HepG2 (cell line): ENCODE data around the gene NBPF1. TPM values are rescaled to one million over a fixed set of nuclear protein-coding genes. Genes with fewer than 3 reads are reported as not detected.

Source experiments
- ARHGAP35 ChIP-seq: sonication (generic); formaldehyde crosslinking; IDR thresholded peaks from 2 replicates; pipeline ENCODE4 v1.9.0; 2022; ENCODE audit warnings: mild to moderate bottlenecking, inconsistent platforms, moderate library complexity, missing genetic modification reagents, borderline replicate concordance
- BATF2 ChIP-seq: sonication (generic); formaldehyde crosslinking; IDR thresholded peaks from 2 replicates; pipeline ENCODE4 v1.8.0; 2022; ENCODE audit warnings: mild to moderate bottlenecking, missing genetic modification reagents, moderate library complexity
- FOXP4 ChIP-seq: sonication (generic); formaldehyde crosslinking; IDR thresholded peaks from 2 replicates; pipeline ENCODE4 v1.4.0; 2020; ENCODE audit warnings: missing genetic modification reagents
- GABPB1 ChIP-seq: IDR thresholded peaks from 2 replicates; pipeline ENCODE4 v1.6.1; 2016; ENCODE audit warnings: mild to moderate bottlenecking, missing genetic modification reagents, moderate library complexity, missing compliant biosample characterization
- HCFC1 ChIP-seq: fragments of 150-350 bp; IDR thresholded peaks from 2 replicates; pipeline ENCODE4 v1.6.1; 2014; ENCODE audit warnings: low read depth, low read length
- NFKBIZ ChIP-seq: IDR thresholded peaks from 2 replicates; pipeline ENCODE4 v1.6.1; 2018; ENCODE audit warnings: missing genetic modification reagents, missing compliant biosample characterization
- SALL1 ChIP-seq: sonication (generic); formaldehyde crosslinking; IDR thresholded peaks from 2 replicates; pipeline ENCODE4 v1.8.0; 2022; ENCODE audit warnings: mild to moderate bottlenecking, missing genetic modification reagents
- ZBTB20 ChIP-seq: sonication (generic); formaldehyde crosslinking; IDR thresholded peaks from 2 replicates; pipeline ENCODE4 v1.8.1; 2023; ENCODE audit warnings: missing genetic modification reagents, low read depth, mild to moderate bottlenecking, borderline replicate concordance
- ZNF296 ChIP-seq: sonication (generic); formaldehyde crosslinking; conservative IDR thresholded peaks from 2 replicates; pipeline ENCODE4 v1.5.0; 2020; ENCODE audit warnings: mild to moderate bottlenecking, missing genetic modification reagents
- ZNF326 ChIP-seq: sonication (generic); formaldehyde crosslinking; IDR thresholded peaks from 2 replicates; pipeline ENCODE4 v1.4.0; 2020; ENCODE audit warnings: missing genetic modification reagents, borderline replicate concordance
- ZNF562 ChIP-seq: sonication (generic); formaldehyde crosslinking; IDR thresholded peaks from 2 replicates; pipeline ENCODE4 v1.8.0; 2022; ENCODE audit warnings: missing genetic modification reagents, borderline replicate concordance
- ZNF570 ChIP-seq: sonication (generic); formaldehyde crosslinking; IDR thresholded peaks from 2 replicates; pipeline ENCODE4 v1.4.0; 2020; ENCODE audit warnings: mild to moderate bottlenecking, missing genetic modification reagents, borderline replicate concordance
- ZNF646 ChIP-seq: sonication (generic); formaldehyde crosslinking; IDR thresholded peaks from 2 replicates; pipeline ENCODE4 v1.9.0; 2021; ENCODE audit warnings: mild to moderate bottlenecking, missing genetic modification reagents
- ZNF678 ChIP-seq: sonication (generic); formaldehyde crosslinking; IDR thresholded peaks from 2 replicates; pipeline ENCODE4 v1.4.0; 2020; ENCODE audit warnings: mild to moderate bottlenecking, missing genetic modification reagents
- ZNF691 ChIP-seq: sonication (generic); formaldehyde crosslinking; IDR thresholded peaks from 2 replicates; pipeline ENCODE4 v1.4.0; 2020; ENCODE audit warnings: missing genetic modification reagents, low read depth, mild to moderate bottlenecking, borderline replicate concordance
- polyA plus RNA-seq, 8 experiments: library from polyadenylated mRNA; depleted of rRNA in 3 of 8; stranded (reverse) in 7 of 8; unstranded in 1 of 8; fragments of >200 nt; fragmentation: Illumina TruSeq in 4 of 8; extraction: Trizol in 4 of 8; gene quantifications; 2 replicates each; pipeline versions ENCODE4 v1.2.1 to v1.2.3, GENCODE V29; 2011 to 2016; ENCODE audit warnings: low read depth in 4 of 8, missing spikeins in 1 of 8, mixed read lengths in 1 of 8; ENCODE audit not compliant: insufficient read depth in 1 of 8
- total RNA-seq, 5 experiments: library from RNA; depleted of rRNA; stranded (reverse); fragments of >200 nt; fragmentation: Illumina TruSeq; extraction: Trizol; gene quantifications; 2 replicates each; pipeline ENCODE4 v1.2.3, GENCODE V29; 2016; ENCODE audit warnings: low read depth in 1 of 5

Gene NBPF1
- total and polyA plus RNA-seq, 2 of the 13 experiments (the other 11 are each of a cell fraction or from before 2014, with no cell fraction given): 30.3 to 35.6 TPM

GRCh38 chr1:16613185-16614147 is at the start of gene NBPF1 (continued):
- TF ChIP-seq ZNF646 (CRISPR knock-in tag) (peak; percentile 78; the same call in 1 of the 2 replicates), GABPB1 (CRISPR knock-in tag) (peak; percentile 85; the same call in 1 of the 2 replicates), BATF2 (CRISPR knock-in tag) (no peak), SALL1 (CRISPR knock-in tag) (peak; percentile 94), ZNF691 (CRISPR knock-in tag) (peak; percentile 99), ZNF296 (CRISPR knock-in tag) (no peak), HCFC1 (peak; percentile 39), ZNF678 (CRISPR knock-in tag) (peak; percentile 99), NFKBIZ (CRISPR knock-in tag) (peak; percentile 89), ZNF326 (CRISPR knock-in tag) (no peak; the same call in 1 of the 2 replicates), ZNF570 (CRISPR knock-in tag) (peak; percentile 92; the same call in 1 of the 2 replicates), ARHGAP35 (CRISPR knock-in tag) (peak; percentile 98), FOXP4 (CRISPR knock-in tag) (peak; percentile 66; the same call in 1 of the 2 replicates), ZBTB20 (CRISPR knock-in tag) (peak; percentile 86), ZNF562 (CRISPR knock-in tag) (no peak)
